Activated naive CD4-positive, alpha-beta T cell (primary cell): Measurements from ENCODE around the gene CCDC137.

Experiments used
- DNase-seq, 4 experiments: peaks; one replicate each; lab custom pipeline; 2025; lab: John Stamatoyannopoulos, UW

The CCDC137 gene

DNA sequence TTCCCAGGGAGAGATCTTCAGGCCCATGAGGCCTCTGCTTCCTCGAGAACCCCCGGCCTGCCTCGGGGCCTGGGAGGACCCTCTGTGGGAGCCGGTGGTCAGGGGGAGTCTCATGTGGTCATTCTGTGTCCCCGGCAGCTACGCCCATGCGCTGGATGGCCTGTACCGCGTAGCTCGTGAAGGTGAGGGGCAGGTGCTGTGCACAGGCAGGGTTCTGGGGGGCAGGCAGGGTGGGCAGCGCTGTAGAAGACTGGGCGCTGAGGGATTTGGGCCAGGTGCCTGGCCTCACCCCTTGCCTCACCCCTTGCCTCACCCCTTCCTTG, 50.1 kb downstream of the CCDC137 start:
- no peak for DNase-seq

- no peak for DNase-seq
Observed at GRCh38 chr17:81717049-81717765, 50.7 kb downstream of the CCDC137 start.

DNA sequence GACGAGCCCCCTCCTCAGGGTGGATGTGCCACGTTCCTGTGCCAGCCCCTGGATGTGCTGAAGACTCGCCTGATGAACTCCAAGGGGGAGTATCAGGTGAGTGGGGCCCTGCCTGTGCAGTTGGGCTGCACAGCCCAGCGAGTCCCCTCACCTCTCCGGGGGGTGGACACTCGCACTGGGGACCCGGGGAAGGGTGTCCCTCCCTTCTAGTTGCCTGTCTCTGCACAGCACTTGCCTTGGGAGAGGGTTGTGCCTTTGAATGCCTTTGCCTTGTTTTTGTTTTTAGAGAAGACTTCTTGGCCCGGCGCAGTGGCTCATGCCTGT, 51.2 kb downstream of the CCDC137 start:
- DNase-seq: no peak

GRCh38 chr17:81719410-81720266, 53.1 kb downstream of the CCDC137 start:
- DNase-seq: no peak

GRCh38 chr17:81720267-81721071, 53.9 kb downstream of the CCDC137 start:
- DNase-seq: no peak

DNA sequence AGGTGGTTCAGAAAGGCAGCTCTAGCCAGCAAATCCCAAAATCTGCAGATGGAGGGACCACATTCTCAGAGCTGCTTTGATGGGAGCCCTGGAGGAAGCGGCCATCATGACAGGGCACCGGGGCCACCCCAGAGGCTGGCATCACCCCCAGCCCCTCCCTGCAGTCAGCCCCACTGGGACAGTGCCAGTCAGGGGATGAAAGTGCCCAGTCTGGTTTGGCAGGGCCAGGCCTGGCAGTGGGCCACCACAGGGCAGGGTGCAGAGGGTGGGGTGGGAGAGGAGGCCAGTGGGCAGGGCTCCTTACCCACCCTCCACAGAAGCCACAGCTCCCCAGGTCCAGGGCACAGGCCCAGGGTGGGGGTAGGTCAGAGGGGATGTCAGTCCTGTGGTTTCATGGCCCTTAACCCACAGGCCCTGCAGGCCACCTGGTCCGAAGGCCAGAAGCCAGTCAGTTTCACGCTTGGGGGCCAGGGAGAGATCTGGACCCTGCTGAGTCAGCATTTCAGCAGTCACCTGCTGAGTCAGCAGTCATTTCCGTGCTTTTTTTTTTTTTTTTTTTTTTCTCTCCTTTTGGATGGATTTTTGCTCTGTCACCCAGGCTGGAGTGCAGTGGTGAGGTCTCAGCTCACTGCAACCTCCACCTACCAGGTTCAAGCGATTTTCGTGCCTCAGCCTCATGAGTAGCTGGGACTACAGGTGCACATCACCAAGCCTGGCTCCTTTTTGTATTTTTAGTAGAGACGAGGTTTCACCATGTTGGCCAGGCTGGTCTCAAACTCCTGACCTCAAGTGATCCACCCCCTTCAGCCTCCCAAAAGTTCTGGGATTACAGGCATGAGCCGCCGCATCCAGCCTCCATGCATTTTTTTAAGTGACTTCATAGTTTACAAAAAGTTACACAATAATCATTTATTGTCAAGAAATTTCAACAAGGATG, 55.9 kb downstream of the CCDC137 start:
- DNase-seq: no peak
